Germinal center (tissue), 1 donor: ENCODE results near the gene TCF7L2.
"Not testable (repeated sequence)": the region's sequence is repeated elsewhere in the genome, so short reads cannot be mapped to it uniquely, and the experiment has no call there.

ENCODE experiments used
- DNase-seq: peaks from one replicate; pipeline ENCODE4 v3.0.0; 2012; ENCODE audit warnings: mixed read lengths, low spot score

Gene TCF7L2

GRCh38 chr10:113096128-113096996, 146.3 kb downstream of the TCF7L2 start:
- DNase-seq = no peak

GRCh38 chr10:113097036-113097435, 147.0 kb downstream of the TCF7L2 start:
- no peak for DNase-seq

- no peak for DNase-seq
Observed at GRCh38 chr10:113099431-113100183, 149.6 kb downstream of the TCF7L2 start.

GRCh38 chr10:113100281-113100680, 150.2 kb downstream of the TCF7L2 start:
- DNase-seq = no peak

GRCh38 chr10:113103131-113103840, 153.2 kb downstream of the TCF7L2 start:
- DNase-seq = no peak

GRCh38 chr10:113104047-113104446, 154.0 kb downstream of the TCF7L2 start:
- no peak for DNase-seq

GRCh38 chr10:113108194-113108835, 158.3 kb downstream of the TCF7L2 start:
- peak; percentile 13 for DNase-seq

- DNase-seq = no peak
Observed at GRCh38 chr10:113108948-113109347, 158.9 kb downstream of the TCF7L2 start.

GRCh38 chr10:113109482-113109881, 159.4 kb downstream of the TCF7L2 start:
- not testable (repeated sequence) for DNase-seq

GRCh38 chr10:113111260-113111659, 161.2 kb downstream of the TCF7L2 start:
- no peak for DNase-seq

- no peak for DNase-seq
Observed at GRCh38 chr10:113111900-113112853, 162.1 kb downstream of the TCF7L2 start.

GRCh38 chr10:113113241-113113640, 163.2 kb downstream of the TCF7L2 start:
- no peak for DNase-seq

- no peak for DNase-seq
Observed at GRCh38 chr10:113113918-113114317, 163.9 kb downstream of the TCF7L2 start.

- DNase-seq = no peak
Observed at GRCh38 chr10:113115556-113115955, 165.5 kb downstream of the TCF7L2 start.

- no peak for DNase-seq
Observed at GRCh38 chr10:113118882-113119281, 168.8 kb downstream of the TCF7L2 start.

GRCh38 chr10:113119801-113120200, 169.8 kb downstream of the TCF7L2 start:
- DNase-seq = no peak

GRCh38 chr10:113121153-113121552, 171.1 kb downstream of the TCF7L2 start:
- no peak for DNase-seq

- no peak for DNase-seq
Observed at GRCh38 chr10:113122947-113123346, 172.9 kb downstream of the TCF7L2 start.

GRCh38 chr10:113124724-113125123, 174.7 kb downstream of the TCF7L2 start:
- no peak for DNase-seq

- no peak for DNase-seq
Observed at GRCh38 chr10:113125612-113126011, 175.6 kb downstream of the TCF7L2 start.
